ENCODE results near the gene PBX3. TPM values are rescaled to one million over a fixed set of nuclear protein-coding genes. Genes with fewer than 3 reads are reported as not detected.

Gene PBX3
- total RNA-seq, 4 donors from 2014 or later: 7.7 to 83.3 (median 12.1) TPM

- DNase-seq: no peak
- Histone ChIP-seq H3K27me3 (no peaks in the 10 kb centered on the region), H3K4me1 (no peaks in the 10 kb centered on the region), H3K9me3 (no peaks in the 10 kb centered on the region), H3K36me3 (no peaks in the 10 kb centered on the region), H3K27ac (no peak overlapping the region), H3K4me3 (no peak overlapping the region)
- no peak for TF ChIP-seq POLR2A (IDR thresholded peaks at IDR 0.05)
- TF ChIP-seq CTCF (IDR thresholded peaks at IDR 0.05): no peak
Measured at GRCh38 chr9:125966466-125966865, 219.3 kb downstream of the PBX3 start.

GRCh38 chr9:125966959-125967711, 220.0 kb downstream of the PBX3 start:
- Histone ChIP-seq H3K36me3 (no peaks in the 10 kb centered on the region), H3K27ac (no peak overlapping the region)
- no peak for TF ChIP-seq CTCF (IDR thresholded peaks at IDR 0.05)

GRCh38 chr9:125968714-125969374, 221.7 kb downstream of the PBX3 start:
- H3K4me3 ChIP-seq: no peak overlapping the region
- no peaks in the 10 kb centered on the region for H3K4me1 ChIP-seq
- TF ChIP-seq CTCF (IDR thresholded peaks at IDR 0.05) (no peak), POLR2A (IDR thresholded peaks at IDR 0.05) (no peak)
- H3K36me3 ChIP-seq: no peaks in the 10 kb centered on the region
- H3K9me3 ChIP-seq: no peaks in the 10 kb centered on the region
- no peaks in the 10 kb centered on the region for H3K27me3 ChIP-seq
- no peak overlapping the region for H3K27ac ChIP-seq
- DNase-seq: no peak

More at GRCh38 chr9:125966959-125967711, 220.0 kb downstream of the PBX3 start:
- Histone ChIP-seq H3K27me3 (no peaks in the 10 kb centered on the region), H3K4me1 (no peaks in the 10 kb centered on the region), H3K9me3 (no peaks in the 10 kb centered on the region), H3K4me3 (no peak overlapping the region)
- no peak for DNase-seq

GRCh38 chr9:125969462-125969861, 222.3 kb downstream of the PBX3 start:
- H3K9me3 ChIP-seq: no peaks in the 10 kb centered on the region
- TF ChIP-seq CTCF (IDR thresholded peaks at IDR 0.05): no peak
- no peak for TF ChIP-seq POLR2A (IDR thresholded peaks at IDR 0.05)

GRCh38 chr9:125969868-125970267, 222.7 kb downstream of the PBX3 start:
- Histone ChIP-seq H3K4me3 (no peak overlapping the region), H3K9me3 (no peaks in the 10 kb centered on the region), H3K36me3 (no peaks in the 10 kb centered on the region), H3K4me1 (no peaks in the 10 kb centered on the region), H3K27ac (no peak overlapping the region), H3K27me3 (no peaks in the 10 kb centered on the region)
- peak in 1 of 3 donors; percentile 10 for DNase-seq
- TF ChIP-seq CTCF (IDR thresholded peaks at IDR 0.05) (no peak), POLR2A (IDR thresholded peaks at IDR 0.05) (no peak)

More at GRCh38 chr9:125969462-125969861, 222.3 kb downstream of the PBX3 start:
- Histone ChIP-seq H3K36me3 (no peaks in the 10 kb centered on the region), H3K4me3 (no peak overlapping the region), H3K27ac (no peak overlapping the region), H3K4me1 (no peaks in the 10 kb centered on the region), H3K27me3 (no peaks in the 10 kb centered on the region)
- DNase-seq: no peak
